ENCODE measurements around the gene EIF4EBP3.
A peak's percentile ranks its signal among the peaks of the same experiment; 100 is the strongest.

EIF4EBP3 gene

DNA sequence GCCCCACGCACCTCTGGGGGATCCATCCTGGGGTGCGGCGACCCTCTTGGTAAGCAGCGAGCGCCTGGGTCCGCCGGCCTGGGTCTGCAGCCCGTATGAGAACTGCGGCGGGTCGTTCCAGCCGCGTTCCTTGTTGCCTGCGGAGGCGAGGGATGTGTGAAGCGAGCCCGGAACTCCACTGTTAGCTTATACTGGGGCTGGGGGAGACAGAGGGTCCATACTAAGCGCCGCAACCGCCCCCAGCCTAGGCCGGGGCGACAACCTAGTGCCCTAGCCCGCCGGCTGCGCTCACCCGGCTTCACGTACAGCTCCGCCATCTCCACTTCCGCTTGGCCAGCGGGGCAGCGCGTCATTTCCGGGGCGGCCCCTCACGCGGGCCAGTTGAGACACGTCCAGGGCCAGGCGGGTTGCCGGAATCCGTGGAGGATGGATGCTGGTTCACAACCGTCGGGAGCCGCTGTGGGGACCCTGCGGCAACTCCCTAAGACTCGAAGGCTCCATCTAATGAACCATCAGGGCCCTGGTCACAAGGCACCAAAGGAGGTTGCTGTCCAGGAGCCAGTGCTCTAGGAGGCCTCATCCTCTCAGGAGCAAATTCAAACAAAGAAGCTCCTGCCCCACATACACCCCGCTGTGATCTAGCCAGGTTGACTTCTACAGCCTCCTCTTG is 9.8 kb downstream of the EIF4EBP3 start, which contains the start of gene SRA1:
TSS of gene SRA1 (minus strand) at position 338 of the 670 bp plus-strand sequence. CDS start at position 317, 21 bp downstream.
- DNase-seq (ENCODE audit: low read depth) = no peak

DNA sequence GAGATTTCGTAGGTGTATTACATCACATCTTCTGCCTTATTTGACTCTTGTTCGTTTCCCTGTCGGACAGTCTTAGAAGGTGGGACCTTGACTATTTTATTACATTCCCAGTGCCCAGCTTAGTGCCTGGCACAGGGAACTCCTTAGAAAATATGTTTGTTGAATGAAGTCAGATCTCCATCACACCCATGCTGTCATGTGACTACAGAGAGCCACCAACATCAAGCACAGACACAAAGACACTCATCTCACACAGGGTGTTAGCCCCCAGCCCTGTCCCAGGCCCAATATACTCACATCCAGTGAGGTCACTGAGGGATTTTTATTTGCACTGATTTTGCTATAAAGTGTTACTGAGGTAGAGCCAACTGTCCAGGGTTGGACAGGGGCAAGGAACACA is 10.5 kb downstream of the EIF4EBP3 start:
- no peak for DNase-seq (ENCODE audit: low read depth)

DNA sequence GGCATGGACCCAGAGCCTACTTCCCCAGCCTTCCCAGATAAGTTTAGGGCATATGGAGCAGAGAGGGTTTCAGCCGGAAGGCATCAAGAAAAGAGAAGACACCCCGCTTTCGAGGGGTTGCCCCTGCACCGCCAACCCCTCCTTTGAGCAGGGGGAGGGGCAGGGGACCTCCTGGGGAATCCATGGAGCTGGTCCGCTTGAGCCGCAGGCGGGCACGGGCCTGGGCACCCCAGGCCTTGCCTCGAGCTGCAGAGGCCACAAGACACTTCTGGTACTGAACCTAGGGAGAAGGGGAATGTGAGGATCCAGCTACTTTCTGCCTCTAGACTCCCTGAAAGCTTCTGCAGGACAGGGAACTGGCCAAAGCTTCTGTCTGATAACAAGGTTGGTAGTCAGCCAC is 11.1 kb downstream of the EIF4EBP3 start:
- DNase-seq (ENCODE audit: low read depth) = no peak

DNA sequence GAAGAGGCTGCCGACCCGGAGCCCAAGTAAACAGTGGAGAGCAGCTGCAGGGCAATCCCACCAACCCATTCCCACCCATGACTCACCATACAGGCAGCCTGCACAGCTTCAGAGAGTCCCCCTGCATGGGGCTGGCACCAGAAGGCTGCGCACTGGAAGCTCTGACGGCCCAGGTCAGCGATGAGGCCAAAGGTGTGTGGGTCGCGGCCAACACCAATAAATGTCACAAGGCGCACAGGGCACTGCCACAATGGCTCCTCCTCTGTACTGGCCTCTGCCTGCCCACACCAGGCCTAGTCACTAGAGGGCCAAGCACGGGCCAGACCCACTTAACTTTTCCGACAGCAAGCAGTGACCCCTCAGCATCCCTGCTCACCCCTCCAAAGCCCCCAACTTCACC is 12.8 kb downstream of the EIF4EBP3 start:
- DNase-seq (ENCODE audit: low read depth) = no peak

DNA sequence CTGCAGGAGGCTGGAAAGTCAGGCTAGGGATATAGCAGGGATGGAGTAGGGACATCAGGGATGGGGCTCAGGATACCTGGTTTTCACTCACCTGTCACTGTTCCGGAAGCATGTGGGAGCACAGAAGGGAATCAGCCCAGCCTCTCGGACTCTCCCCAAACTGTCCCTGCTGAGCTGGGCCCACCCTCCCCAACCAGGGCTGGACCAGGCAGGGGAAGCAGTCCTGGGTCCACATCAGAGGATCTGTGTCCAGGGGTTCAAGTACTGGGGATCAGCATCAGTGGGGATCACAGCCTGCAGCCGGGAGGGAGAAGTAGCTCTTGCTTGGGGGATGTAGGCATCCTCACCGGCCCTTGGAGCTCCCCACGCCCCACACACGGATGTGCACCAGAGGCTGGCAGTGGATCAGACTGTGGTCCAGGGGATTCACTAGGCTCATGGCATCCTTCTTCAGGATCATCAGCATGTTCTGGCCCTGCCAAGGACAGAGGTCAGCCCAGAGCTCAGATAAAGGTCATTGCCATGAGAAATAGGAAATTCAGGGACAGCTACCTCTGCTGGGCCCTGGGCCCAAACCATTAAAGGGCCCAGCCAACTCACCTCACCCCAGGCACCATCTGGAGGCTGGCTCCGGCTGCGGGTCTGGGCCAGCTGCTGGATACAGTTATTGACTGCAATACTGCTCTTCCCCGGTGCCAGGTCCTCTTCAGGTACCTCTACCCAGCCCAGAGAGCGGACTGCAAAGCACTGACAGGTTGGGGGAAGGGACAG is 14.5 kb downstream of the EIF4EBP3 start:
- no peak for DNase-seq (ENCODE audit: low read depth)

DNA sequence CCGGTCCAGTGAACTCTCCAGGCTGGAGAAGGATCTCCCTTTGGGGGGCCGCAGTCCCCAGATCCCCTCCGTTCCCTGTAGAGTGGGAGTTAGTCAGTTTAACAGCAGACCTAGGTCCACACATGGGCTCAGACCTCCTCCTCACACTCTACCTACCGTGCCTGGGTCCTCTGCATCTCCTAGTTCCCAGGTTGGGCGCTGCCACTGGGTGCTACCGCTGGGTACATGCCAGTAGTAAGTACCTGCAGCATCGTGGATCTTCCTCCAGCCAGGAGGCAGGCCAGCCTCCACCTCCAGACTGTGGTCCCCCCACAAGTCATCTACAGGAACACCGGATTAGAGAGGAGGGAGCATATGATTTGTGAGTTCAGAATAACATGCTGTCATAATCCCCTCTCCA is 16.1 kb downstream of the EIF4EBP3 start:
- DNase-seq (ENCODE audit: low read depth) = no peak

DNA sequence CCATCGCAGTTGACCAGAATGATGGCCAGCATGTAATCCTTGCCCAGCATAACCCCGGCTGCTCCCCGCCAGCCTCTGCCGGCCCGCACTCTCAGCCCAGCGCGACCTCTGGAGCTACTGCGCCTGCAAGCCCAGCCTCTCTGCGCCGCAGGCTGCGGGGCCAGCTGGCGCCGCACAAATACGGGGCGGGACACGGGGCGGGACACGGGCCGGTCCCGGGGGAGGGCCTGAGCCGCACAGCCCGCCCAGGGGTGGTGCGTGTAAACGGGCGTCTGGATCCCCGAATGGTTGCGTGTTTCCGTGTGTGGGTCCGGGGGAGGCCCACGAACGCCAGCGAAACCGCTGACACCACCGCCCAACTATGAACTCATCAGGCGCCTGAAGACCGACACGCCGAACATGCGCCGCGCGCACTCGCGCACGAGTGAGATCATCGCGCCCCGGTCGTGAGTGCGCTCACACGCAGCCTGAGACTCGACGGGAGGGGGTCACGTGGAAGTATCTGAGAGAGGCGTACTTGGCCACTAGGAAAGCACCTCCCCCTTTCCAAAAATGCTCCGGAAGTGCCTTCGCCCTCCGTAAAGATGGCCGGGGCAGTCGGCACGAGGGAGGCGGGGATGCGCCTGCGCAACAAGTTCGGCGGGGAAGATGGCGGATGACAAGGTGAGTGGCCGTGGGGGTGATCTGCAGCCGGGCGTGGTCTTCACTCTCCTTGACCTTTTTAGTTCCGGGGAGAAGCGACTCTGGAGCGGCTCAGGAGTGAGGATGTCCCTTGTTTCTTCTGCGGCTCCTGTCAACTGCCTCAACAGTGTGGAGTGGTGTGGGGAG is 16.9 kb downstream of the EIF4EBP3 start, which contains the start of the genes APBB3 and SLC35A4:
TSS of gene APBB3 (minus strand) at position 403 of the 828 bp plus-strand sequence. CDS start at position 50, 353 bp downstream.
TSS of gene SLC35A4 (plus strand) at position 633 of the 828 bp plus-strand sequence. CDS start 2,342 bp downstream, outside the sequence.
- DNase-seq (ENCODE audit: low read depth) = peak; percentile 97

DNA sequence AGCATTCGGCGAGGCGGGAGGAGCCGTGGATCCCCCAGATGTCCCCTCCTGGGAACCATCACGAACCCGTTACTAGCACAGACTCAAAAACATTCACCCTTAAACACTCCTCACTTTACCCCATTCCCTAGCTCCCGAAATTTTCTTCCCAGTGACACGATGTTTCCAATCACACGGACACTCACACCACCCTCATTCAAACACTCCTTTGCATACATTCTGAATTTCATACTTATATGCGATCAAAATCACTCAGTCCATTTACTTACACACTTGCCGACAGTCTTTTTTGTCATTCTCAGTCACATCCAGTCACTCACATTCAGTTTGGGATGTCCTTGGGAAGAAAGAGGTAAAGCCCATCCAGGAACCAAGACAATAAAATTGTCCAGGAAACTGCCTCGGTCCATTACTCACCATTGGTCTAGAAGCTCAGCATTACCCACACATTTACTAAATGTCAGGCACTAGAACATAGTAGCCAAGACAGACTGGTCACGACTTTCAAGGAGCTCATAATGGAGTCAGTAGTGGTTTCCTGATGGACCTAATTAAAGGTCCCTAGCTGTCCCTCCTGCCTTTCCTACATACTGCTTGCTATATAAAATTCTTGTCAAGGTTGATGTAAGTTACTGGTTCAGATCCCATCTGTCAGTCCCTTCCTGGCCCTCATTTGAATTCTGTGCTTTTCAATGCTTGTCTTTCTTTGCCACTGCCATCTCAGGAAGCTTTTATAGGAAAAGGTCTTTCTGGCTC is 17.7 kb downstream of the EIF4EBP3 start:
- no peak for DNase-seq (ENCODE audit: low read depth)

DNA sequence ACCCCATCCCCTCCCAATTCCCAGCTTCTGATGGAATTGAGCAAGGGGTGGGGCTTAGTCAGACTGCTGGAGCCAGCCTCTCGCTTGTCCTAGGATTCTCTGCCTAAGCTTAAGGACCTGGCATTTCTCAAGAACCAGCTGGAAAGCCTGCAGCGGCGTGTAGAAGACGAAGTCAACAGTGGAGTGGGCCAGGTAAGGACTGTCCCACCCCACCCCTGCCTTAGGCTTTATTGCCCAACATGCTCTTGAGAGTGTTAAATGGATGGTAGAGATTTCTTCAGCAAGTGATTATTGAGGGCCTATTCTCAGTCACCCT is 18.3 kb downstream of the EIF4EBP3 start:
- no peak for DNase-seq (ENCODE audit: low read depth)

DNA sequence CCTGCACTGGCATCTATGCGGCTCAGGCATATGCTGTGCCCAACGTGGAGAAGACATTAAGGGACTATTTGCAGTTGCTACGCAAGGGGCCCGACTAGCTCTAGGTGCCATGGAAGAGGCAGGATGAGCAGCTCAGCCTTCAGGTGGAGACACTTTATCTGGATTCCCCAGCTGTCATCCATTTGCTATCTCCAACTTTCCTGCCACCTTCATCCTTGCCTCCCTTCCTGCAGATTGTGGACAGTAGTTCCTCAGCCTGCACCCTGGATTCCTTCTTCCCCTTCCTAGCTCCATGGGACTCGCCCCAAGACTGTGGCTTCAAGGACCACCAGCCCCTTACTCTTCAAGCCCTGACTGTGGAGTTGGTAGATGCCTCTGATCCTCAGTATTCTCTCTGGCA is 19.2 kb downstream of the EIF4EBP3 start:
- DNase-seq (ENCODE audit: low read depth) = no peak

DNA sequence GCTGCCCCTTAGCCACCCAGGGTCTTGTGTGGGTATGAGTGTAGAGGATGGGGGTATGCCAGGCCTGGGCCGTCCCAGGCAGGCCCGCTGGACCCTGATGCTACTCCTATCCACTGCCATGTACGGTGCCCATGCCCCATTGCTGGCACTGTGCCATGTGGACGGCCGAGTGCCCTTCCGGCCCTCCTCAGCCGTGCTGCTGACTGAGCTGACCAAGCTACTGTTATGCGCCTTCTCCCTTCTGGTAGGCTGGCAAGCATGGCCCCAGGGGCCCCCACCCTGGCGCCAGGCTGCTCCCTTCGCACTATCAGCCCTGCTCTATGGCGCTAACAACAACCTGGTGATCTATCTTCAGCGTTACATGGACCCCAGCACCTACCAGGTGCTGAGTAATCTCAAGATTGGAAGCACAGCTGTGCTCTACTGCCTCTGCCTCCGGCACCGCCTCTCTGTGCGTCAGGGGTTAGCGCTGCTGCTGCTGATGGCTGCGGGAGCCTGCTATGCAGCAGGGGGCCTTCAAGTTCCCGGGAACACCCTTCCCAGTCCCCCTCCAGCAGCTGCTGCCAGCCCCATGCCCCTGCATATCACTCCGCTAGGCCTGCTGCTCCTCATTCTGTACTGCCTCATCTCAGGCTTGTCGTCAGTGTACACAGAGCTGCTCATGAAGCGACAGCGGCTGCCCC is 19.8 kb downstream of the EIF4EBP3 start:
- DNase-seq (ENCODE audit: low read depth) = no peak

DNA sequence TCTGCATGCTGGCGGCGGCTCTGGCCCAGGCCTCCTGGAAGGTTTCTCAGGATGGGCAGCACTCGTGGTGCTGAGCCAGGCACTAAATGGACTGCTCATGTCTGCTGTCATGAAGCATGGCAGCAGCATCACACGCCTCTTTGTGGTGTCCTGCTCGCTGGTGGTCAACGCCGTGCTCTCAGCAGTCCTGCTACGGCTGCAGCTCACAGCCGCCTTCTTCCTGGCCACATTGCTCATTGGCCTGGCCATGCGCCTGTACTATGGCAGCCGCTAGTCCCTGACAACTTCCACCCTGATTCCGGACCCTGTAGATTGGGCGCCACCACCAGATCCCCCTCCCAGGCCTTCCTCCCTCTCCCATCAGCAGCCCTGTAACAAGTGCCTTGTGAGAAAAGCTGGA is 20.4 kb downstream of the EIF4EBP3 start:
- DNase-seq (ENCODE audit: low read depth) = no peak

DNA sequence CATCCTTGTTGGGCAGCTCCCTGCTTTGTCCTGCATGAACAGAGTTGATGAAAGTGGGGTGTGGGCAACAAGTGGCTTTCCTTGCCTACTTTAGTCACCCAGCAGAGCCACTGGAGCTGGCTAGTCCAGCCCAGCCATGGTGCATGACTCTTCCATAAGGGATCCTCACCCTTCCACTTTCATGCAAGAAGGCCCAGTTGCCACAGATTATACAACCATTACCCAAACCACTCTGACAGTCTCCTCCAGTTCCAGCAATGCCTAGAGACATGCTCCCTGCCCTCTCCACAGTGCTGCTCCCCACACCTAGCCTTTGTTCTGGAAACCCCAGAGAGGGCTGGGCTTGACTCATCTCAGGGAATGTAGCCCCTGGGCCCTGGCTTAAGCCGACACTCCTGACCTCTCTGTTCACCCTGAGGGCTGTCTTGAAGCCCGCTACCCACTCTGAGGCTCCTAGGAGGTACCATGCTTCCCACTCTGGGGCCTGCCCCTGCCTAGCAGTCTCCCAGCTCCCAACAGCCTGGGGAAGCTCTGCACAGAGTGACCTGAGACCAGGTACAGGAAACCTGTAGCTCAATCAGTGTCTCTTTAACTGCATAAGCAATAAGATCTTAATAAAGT is 21.1 kb downstream of the EIF4EBP3 start:
- DNase-seq (ENCODE audit: low read depth) = no peak

DNA sequence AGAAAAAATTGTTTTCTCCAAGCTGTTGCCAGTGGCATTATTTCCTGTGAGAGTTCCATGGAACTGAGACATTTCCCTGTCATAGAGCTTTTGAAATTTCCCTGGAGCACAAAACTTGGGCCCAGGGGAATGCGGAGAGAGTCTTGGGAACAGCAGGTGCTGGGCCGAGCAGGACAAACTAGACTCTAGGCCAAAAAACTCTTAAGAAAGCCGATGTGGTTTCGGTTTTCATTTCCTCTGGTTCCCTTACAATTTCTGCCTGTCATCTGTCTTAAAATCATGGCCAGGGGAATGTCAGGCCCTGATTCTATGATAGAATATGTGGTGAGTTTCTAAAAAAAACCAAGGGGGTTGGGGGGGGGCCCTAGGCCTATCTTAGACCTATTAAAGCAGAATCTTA is 21.7 kb downstream of the EIF4EBP3 start:
- DNase-seq (ENCODE audit: low read depth) = no peak

DNA sequence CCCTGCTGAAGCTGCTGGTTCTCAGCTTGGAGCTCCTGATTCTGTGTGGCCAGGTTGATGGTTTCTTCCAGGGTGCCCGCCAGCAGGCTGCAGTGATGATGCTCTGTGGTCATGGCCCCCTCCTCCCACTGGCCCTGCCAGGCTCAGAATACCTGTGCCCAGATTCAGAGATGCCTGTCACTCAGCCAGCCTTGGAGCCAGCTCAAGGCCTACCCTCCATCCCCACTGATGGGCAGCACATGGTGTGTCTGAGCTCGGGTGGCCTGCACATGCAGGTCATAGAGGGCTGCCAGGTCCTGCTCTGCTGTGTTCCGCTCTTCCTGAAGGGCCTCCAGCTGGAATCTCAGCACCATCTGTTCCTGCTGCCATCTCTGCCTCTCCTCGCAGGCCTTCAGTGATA is 22.6 kb downstream of the EIF4EBP3 start:
- no peak for DNase-seq (ENCODE audit: low read depth)

DNA sequence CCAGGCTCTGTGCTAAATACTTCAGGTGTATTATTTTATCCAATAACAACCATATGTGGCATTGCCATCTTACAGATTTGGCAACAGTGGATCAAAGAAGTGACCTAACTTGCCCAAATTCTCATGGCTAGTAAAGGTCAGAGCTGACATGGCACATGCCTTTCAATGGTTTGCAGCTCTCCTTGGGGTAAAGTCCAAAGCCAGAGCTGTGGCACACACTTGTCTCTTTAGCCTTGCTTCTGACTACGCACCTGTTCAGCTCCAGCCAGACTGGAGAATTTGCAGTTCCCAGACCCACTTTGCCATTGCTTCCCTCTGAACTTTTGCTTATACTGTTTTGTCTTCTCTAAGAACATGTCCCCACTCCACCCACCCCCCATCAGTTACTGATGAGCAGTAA is 23.0 kb downstream of the EIF4EBP3 start:
- DNase-seq (ENCODE audit: low read depth) = no peak

DNA sequence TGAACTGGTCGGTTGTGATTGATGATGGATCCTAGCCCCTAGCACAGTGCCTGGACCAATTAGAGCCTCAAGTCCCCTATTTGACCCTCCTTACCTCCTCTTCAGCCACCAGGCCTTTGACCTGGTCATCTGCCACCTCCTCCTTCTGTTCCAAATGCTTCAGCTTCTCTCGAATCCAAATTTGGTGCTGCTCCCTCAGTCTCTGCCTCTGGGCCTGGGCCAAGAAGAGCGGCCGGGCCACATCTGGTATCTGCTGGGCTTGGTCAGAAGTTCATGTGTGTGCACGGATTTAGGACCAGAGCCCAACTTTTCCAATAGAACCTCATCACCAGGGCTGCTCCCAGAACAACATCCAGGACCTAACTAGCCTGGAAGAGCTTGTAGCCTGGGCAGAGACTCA is 23.6 kb downstream of the EIF4EBP3 start:
- no peak for DNase-seq (ENCODE audit: low read depth)

DNA sequence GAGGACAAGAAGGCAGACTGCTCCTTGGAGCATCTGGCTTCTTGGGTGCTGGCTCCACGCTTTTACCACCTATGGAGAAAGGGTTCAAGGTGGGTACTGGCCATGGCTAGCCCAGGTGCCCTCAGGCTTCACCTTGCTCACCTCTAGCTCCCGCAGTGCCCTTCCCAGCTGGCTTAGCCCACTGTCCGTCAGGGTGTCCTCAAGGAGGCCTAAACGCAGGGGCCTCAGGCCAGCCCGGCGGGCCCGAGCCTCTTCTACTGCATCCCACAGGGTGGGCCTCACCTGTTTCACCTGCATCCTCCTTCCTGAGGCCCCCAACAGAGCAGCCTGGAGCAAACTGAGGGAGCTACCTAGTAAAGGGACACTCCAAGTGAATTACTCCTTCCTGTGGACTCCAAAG is 26.2 kb downstream of the EIF4EBP3 start:
- DNase-seq (ENCODE audit: low read depth) = no peak

DNA sequence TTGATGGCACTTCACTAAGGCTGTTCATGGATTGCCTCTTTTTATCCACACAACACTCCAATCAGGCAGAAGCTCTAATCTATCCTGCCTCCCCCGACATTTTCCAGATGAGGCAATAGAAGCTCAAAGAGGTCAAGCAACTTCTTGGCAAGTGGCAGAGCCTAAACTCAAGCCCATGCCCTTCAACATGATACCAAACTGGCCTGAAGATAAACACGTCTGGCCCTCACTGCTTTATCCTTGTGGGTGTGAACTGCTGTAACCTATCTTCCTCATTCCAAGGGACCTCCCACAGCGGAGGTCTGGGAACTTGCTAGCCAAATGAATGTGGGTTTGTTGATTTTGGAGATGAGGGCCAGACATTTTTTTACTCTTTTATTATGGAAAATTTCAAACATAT is 26.7 kb downstream of the EIF4EBP3 start:
- no peak for DNase-seq (ENCODE audit: low read depth)

DNA sequence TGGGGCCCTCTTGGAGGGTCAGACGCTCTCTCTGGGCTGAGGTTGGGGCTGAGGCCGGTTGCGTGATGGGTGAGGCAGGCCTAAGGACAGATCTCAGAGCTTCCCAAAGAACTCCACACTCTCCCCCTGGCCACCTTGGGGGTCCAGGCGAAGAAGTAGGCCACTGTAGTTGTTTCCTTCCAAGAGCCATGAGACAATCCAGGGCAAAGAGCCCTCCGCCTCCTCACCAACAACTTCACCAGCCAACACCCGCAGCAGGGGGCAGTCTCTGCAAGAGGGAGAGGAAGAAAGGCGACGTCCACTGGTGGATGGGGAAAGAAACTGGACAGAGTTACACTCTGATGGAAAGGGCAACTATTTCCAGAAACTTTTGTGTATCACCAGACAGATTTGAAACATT is 27.8 kb downstream of the EIF4EBP3 start:
- DNase-seq (ENCODE audit: low read depth) = no peak

DNA sequence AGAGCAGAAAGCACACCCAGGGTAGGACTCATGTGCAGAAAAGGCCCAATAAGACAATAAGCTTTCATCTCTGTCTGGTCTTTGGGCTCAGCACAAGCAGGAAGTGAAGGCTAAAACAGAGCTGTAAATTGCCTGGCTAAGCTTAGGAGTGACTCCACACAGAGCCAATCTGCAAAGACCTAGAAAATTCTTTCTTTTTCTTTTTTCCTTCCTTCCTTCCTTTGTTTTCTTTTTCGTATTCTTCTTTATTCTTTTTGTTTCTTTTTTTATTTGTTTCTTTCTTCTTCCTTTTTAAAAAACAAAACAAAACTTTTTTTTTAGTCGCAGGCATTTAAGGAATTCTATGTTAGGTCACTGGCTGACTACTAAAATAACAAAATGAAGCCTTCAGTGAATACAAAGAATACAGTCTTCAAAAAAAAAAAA is 29.3 kb downstream of the EIF4EBP3 start:
- no peak for DNase-seq (ENCODE audit: low read depth)

Measured in GM04503 (cell line).